DOHH2 (cell line): Measurements from ENCODE around the gene CDH4.

ENCODE experiments used
- EZH2phosphoT487 ChIP-seq: fragments of 200-600 bp; sonication (generic); IDR thresholded peaks from 2 replicates; pipeline ENCODE4 v1.6.1; 2017; ENCODE audit warnings: borderline replicate concordance, mild to moderate bottlenecking, antibody characterized with exemption, low read length, moderate library complexity, mixed read lengths
- TF ChIP-seq, protein P1 (sequence below): fragments of 200-600 bp; sonication (generic); IDR thresholded peaks from one replicate; pipeline ENCODE4 v1.5.1; 2014; ENCODE audit warnings: antibody characterized with exemption, mild to moderate bottlenecking, low read depth, low read length; ENCODE audit not compliant: poor library complexity, severe bottlenecking

DNA sequence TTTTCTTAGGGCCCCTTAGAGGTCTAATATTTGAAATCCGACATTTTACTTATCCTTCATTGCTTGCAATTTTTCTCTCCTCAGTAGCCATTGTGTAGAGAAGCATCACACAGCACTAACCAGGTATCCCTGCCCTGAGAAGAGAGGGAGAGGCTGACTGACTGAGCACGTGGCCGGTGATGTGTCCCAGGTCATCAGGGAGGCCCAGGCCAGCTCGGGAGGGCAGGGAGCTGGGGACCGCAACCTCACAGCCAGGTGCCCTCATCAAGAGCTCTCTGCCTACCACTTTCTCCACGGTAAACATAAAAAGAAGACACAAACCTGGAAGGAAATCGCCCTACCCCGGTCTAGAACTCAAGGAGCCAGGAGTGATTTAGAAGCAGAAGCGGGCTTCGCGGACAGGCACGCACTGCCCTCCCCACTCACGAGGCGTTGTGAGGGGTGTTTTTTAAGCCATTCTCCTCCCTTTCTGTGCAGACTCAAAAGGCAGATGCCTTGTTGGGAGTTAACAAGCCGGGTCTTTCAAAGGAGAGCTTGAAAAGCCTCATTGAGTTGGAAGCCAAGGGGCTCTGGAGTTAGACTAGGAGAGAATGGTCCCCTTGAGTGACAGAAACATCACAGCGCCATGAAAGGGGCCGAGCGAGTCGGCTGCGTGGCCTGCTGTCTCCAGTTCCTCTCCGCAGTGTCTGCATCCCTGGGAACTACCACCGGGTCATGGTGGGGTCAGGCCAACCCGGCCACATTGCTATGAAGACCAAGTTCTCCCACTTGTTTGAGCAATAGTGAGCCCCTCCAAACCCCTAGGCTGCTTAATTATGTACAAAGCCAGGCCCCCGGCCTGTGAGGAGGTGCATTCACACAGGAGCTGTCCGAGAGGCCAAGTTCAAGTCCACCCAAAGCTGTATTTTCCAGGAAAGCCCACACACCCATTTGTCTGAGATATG is 285.4 kb downstream of the CDH4 start:
- TF ChIP-seq, protein P1, sequence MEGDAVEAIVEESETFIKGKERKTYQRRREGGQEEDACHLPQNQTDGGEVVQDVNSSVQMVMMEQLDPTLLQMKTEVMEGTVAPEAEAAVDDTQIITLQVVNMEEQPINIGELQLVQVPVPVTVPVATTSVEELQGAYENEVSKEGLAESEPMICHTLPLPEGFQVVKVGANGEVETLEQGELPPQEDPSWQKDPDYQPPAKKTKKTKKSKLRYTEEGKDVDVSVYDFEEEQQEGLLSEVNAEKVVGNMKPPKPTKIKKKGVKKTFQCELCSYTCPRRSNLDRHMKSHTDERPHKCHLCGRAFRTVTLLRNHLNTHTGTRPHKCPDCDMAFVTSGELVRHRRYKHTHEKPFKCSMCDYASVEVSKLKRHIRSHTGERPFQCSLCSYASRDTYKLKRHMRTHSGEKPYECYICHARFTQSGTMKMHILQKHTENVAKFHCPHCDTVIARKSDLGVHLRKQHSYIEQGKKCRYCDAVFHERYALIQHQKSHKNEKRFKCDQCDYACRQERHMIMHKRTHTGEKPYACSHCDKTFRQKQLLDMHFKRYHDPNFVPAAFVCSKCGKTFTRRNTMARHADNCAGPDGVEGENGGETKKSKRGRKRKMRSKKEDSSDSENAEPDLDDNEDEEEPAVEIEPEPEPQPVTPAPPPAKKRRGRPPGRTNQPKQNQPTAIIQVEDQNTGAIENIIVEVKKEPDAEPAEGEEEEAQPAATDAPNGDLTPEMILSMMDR = no peak
- no peak for TF ChIP-seq EZH2phosphoT487
